Hair follicular keratinocyte (primary cell): ENCODE measurements around the gene TNIK. TPM values are rescaled to one million over a fixed set of nuclear protein-coding genes. Genes with fewer than 3 reads are reported as not detected.

ENCODE experiments used
- total RNA-seq: library from RNA; depleted of rRNA; stranded (reverse); fragments of >200 nt; gene quantifications from 2 replicates; pipeline ENCODE4 v1.2.3, GENCODE V29; 2015

Gene TNIK
- 0.61 and 1.8 TPM in 2 replicates for total RNA-seq

GRCh38 chr3:171459942-171460724 is at the start of gene TNIK:
Gene TNIK, minus strand, starts transcription at chr3:171460405. Its CDS starts 342 bp downstream, at chr3:171460063.

GRCh38 chr3:171026597-171027293 is 433.5 kb downstream of the TNIK start, which contains the start of gene SLC2A2:
Gene SLC2A2, minus strand, starts transcription at chr3:171026720. Its CDS starts 50 bp downstream, at chr3:171026670.

